Neural progenitor cell (in vitro differentiated cells): Measurements from ENCODE around the gene PLCB3. TPM values are rescaled to one million over a fixed set of nuclear protein-coding genes. Genes with fewer than 3 reads are reported as not detected.

Experiments
- DNase-seq: peaks from one replicate; pipeline ENCODE4 v3.0.0-alpha.2; 2016; ENCODE audit warnings: low spot score
- H2AFZ ChIP-seq: fragments of 200-600 bp; sonication (generic); replicated peaks from 2 replicates; pipeline ENCODE4 v1.6.1; 2016; ENCODE audit warnings: antibody characterized with exemption
- H3F3A ChIP-seq: fragments of 200-600 bp; sonication (generic); 2 replicates; pipeline ENCODE4 v1.6.1; 2016; ENCODE audit warnings: antibody characterized with exemption, low read depth
- H3K27ac ChIP-seq: fragments of 200-600 bp; sonication (generic); 2 replicates; pipeline ENCODE4 v1.5.1; 2016; ENCODE audit warnings: mild to moderate bottlenecking
- H3K27me3 ChIP-seq: fragments of 200-600 bp; sonication (generic); 2 replicates; pipeline ENCODE4 v1.6.1; 2016; ENCODE audit warnings: mild to moderate bottlenecking, moderate library complexity
- H3K36me3 ChIP-seq: fragments of 200-600 bp; sonication (generic); 2 replicates; pipeline ENCODE4 v1.5.1; 2016
- H3K4me1 ChIP-seq: fragments of 200-600 bp; sonication (generic); 2 replicates; pipeline ENCODE4 v1.6.1; 2016; ENCODE audit warnings: mixed run types
- H3K4me2 ChIP-seq: fragments of 200-600 bp; sonication (generic); 2 replicates; pipeline ENCODE4 v1.6.1; 2016
- H3K4me3 ChIP-seq: fragments of 200-600 bp; sonication (generic); 2 replicates; pipeline ENCODE4 v1.5.1; 2016
- H3K79me2 ChIP-seq: fragments of 200-600 bp; sonication (generic); 2 replicates; pipeline ENCODE4 v1.6.1; 2016; ENCODE audit warnings: low read depth
- H3K9ac ChIP-seq: fragments of 200-600 bp; sonication (generic); 2 replicates; pipeline ENCODE4 v1.6.1; 2016
- H3K9me3 ChIP-seq: fragments of 200-600 bp; sonication (generic); 2 replicates; pipeline ENCODE4 v1.5.1; 2016; ENCODE audit warnings: low read depth
- H4K20me1 ChIP-seq: fragments of 200-600 bp; sonication (generic); 2 replicates; pipeline ENCODE4 v1.6.1; 2016; ENCODE audit warnings: low read depth
- H3K27ac Mint-ChIP-seq: 3 replicates; pipeline ENCODE4 v1.8.0; 2021; ENCODE audit warnings: mixed read lengths
- H3K27me3 Mint-ChIP-seq: 2 replicates; pipeline ENCODE4 v1.8.0; 2022; ENCODE audit warnings: low read depth, mild to moderate bottlenecking, inconsistent platforms, moderate library complexity, mixed read lengths; ENCODE audit not compliant: insufficient read depth
- H3K36me3 Mint-ChIP-seq: 3 replicates; pipeline ENCODE4 v1.8.0; 2021; ENCODE audit warnings: mixed read lengths
- H3K4me1 Mint-ChIP-seq: 3 replicates; pipeline ENCODE4 v1.8.0; 2021; ENCODE audit warnings: mixed read lengths
- H3K4me3 Mint-ChIP-seq: 3 replicates; pipeline ENCODE4 v1.8.0; 2021; ENCODE audit warnings: mild to moderate bottlenecking, moderate library complexity, mixed read lengths
- H3K9me3 Mint-ChIP-seq: 3 replicates; pipeline ENCODE4 v1.8.0; 2020; ENCODE audit warnings: mixed read lengths
- EZH2 ChIP-seq: fragments of 200-600 bp; sonication (generic); IDR thresholded peaks from 2 replicates; pipeline ENCODE4 v1.6.1; 2017; ENCODE audit warnings: antibody characterized with exemption, mild to moderate bottlenecking, moderate library complexity
- EZH2phosphoT487 ChIP-seq: fragments of 200-600 bp; sonication (generic); IDR thresholded peaks from 2 replicates; pipeline ENCODE4 v1.6.1; 2017; ENCODE audit warnings: antibody characterized with exemption
- total RNA-seq: library from RNA; depleted of rRNA; stranded (reverse); fragments of >200 nt; gene quantifications from 2 replicates; pipeline ENCODE4 v1.2.3, GENCODE V29; 2015; ENCODE audit warnings: low replicate concordance
- TF ChIP-seq, protein P1 (sequence below): fragments of 200-600 bp; sonication (generic); IDR thresholded peaks from 2 replicates; pipeline ENCODE4 v1.5.1; 2017; ENCODE audit warnings: antibody characterized with exemption, mild to moderate bottlenecking

Gene PLCB3
- total RNA-seq, 1 donor from 2014 or later, result 15.6 TPM

- peaks cover 18% of the 10 kb centered on the region for H4K20me1 ChIP-seq
- no peak overlapping the region for H2AFZ ChIP-seq
- H3K27ac ChIP-seq, result no peak overlapping the region
- H3F3A ChIP-seq, result peaks cover 4% of the 10 kb centered on the region
- TF ChIP-seq EZH2 (no peak), EZH2phosphoT487 (no peak)
- TF ChIP-seq, protein P1, sequence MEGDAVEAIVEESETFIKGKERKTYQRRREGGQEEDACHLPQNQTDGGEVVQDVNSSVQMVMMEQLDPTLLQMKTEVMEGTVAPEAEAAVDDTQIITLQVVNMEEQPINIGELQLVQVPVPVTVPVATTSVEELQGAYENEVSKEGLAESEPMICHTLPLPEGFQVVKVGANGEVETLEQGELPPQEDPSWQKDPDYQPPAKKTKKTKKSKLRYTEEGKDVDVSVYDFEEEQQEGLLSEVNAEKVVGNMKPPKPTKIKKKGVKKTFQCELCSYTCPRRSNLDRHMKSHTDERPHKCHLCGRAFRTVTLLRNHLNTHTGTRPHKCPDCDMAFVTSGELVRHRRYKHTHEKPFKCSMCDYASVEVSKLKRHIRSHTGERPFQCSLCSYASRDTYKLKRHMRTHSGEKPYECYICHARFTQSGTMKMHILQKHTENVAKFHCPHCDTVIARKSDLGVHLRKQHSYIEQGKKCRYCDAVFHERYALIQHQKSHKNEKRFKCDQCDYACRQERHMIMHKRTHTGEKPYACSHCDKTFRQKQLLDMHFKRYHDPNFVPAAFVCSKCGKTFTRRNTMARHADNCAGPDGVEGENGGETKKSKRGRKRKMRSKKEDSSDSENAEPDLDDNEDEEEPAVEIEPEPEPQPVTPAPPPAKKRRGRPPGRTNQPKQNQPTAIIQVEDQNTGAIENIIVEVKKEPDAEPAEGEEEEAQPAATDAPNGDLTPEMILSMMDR, result no peak
- H3K9me3 ChIP-seq, result no peaks in the 10 kb centered on the region
- H3K4me3 Mint-ChIP-seq, result peak overlapping the region; percentile 87
- peaks cover 9% of the 10 kb centered on the region for H3K4me1 ChIP-seq
- H3K27me3 Mint-ChIP-seq, result peaks cover 30% of the 10 kb centered on the region
- no peak overlapping the region for H3K27ac Mint-ChIP-seq
- DNase-seq, result no peak
- peaks cover 2% of the 10 kb centered on the region for H3K9me3 Mint-ChIP-seq
- H3K9ac ChIP-seq, result no peak overlapping the region
- peaks cover 7% of the 10 kb centered on the region for H3K36me3 Mint-ChIP-seq
- no peak overlapping the region for H3K4me2 ChIP-seq
- H3K4me3 ChIP-seq, result no peak overlapping the region
- no peaks in the 10 kb centered on the region for H3K36me3 ChIP-seq
- peaks cover 20% of the 10 kb centered on the region for H3K4me1 Mint-ChIP-seq
- peaks cover 34% of the 10 kb centered on the region for H3K27me3 ChIP-seq
- H3K79me2 ChIP-seq, result peaks cover 3% of the 10 kb centered on the region
Observed at GRCh38 chr11:64286801-64287159, 35.5 kb downstream of the PLCB3 start.

DNA sequence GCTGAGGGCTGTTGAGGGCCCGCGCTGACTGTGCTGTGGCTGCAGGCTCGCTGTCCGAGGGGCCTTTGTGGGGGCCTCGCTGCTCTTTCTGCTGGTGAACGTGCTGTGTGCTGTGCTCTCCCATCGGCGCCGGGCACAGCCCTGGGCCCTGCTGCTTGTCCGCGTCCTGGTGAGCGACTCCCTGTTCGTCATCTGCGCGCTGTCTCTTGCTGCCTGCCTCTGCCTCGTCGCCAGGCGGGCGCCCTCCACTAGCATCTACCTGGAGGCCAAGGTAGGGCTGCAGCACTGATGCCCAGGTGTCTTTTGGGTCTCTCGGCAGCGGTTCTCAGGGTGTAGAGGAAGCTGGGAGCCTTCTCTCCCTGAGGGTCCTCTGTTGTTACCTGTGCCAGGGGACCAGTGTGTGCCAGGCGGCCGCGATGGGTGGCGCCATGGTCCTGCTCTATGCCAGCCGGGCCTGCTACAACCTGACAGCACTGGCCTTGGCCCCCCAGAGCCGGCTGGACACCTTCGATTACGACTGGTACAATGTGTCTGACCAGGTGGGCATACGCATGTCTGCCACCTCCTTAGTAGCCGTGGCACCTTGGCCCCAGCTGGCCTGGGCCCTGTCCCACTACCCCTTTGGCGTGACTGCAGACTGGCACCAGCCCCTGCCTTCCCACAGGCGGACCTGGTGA lies 36.5 kb downstream of the PLCB3 start:
- Mint-ChIP-seq H3K9me3 (peaks cover 2% of the 10 kb centered on the region), H3K36me3 (peaks cover 6% of the 10 kb centered on the region), H3K4me3 (peak overlapping the region; percentile 27), H3K27me3 (peaks cover 32% of the 10 kb centered on the region), H3K27ac (no peak overlapping the region), H3K4me1 (peaks cover 20% of the 10 kb centered on the region)
- Histone ChIP-seq H3K4me2 (no peak overlapping the region), H2AFZ (no peak overlapping the region), H3K9ac (no peak overlapping the region), H3K36me3 (no peaks in the 10 kb centered on the region), H3F3A (peaks cover 4% of the 10 kb centered on the region), H3K27ac (no peak overlapping the region), H4K20me1 (peaks cover 25% of the 10 kb centered on the region), H3K79me2 (peaks cover 3% of the 10 kb centered on the region), H3K27me3 (peaks cover 44% of the 10 kb centered on the region), H3K4me3 (no peak overlapping the region), H3K4me1 (peaks cover 14% of the 10 kb centered on the region), H3K9me3 (no peaks in the 10 kb centered on the region)
- DNase-seq, result no peak
- TF ChIP-seq EZH2phosphoT487, result no peak
- TF ChIP-seq, protein P1, result no peak
- no peak for TF ChIP-seq EZH2

DNA sequence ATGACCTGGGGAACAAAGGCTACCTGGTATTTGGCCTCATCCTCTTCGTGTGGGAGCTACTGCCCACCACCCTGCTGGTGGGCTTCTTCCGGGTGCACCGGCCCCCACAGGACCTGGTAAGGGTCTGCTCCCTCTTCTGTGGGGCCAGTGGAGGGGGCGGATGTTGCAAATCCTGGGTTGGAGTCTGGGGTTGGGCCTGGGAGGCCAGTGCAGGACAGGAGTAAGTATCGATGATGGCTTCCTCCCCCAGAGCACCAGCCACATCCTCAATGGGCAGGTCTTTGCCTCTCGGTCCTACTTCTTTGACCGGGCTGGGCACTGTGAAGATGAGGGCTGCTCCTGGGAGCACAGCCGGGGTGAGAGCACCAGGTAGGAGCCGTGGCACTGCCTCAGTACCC lies 37.0 kb downstream of the PLCB3 start:
- H3K36me3 ChIP-seq, result no peaks in the 10 kb centered on the region
- H3K79me2 ChIP-seq, result peaks cover 2% of the 10 kb centered on the region
- H3K27ac ChIP-seq, result no peak overlapping the region
- H2AFZ ChIP-seq, result no peak overlapping the region
- H3K36me3 Mint-ChIP-seq, result peaks cover 4% of the 10 kb centered on the region
- H3K27ac Mint-ChIP-seq, result no peak overlapping the region
- H3K4me1 ChIP-seq, result peaks cover 14% of the 10 kb centered on the region
- no peaks in the 10 kb centered on the region for H3K9me3 ChIP-seq
- TF ChIP-seq, protein P1, result no peak
- TF ChIP-seq EZH2 (no peak), EZH2phosphoT487 (no peak)
- peaks cover 4% of the 10 kb centered on the region for H3F3A ChIP-seq
- peaks cover 36% of the 10 kb centered on the region for H3K27me3 Mint-ChIP-seq
- peaks cover 31% of the 10 kb centered on the region for H4K20me1 ChIP-seq
- no peak overlapping the region for H3K4me3 Mint-ChIP-seq
- no peak overlapping the region for H3K4me3 ChIP-seq
- H3K4me1 Mint-ChIP-seq, result peaks cover 18% of the 10 kb centered on the region
- H3K9me3 Mint-ChIP-seq, result peaks cover 2% of the 10 kb centered on the region
- no peak for DNase-seq
- no peak overlapping the region for H3K9ac ChIP-seq
- H3K27me3 ChIP-seq, result peaks cover 49% of the 10 kb centered on the region
- H3K4me2 ChIP-seq, result no peak overlapping the region
